Measurements from ENCODE around the gene FAM170B.

DNA sequence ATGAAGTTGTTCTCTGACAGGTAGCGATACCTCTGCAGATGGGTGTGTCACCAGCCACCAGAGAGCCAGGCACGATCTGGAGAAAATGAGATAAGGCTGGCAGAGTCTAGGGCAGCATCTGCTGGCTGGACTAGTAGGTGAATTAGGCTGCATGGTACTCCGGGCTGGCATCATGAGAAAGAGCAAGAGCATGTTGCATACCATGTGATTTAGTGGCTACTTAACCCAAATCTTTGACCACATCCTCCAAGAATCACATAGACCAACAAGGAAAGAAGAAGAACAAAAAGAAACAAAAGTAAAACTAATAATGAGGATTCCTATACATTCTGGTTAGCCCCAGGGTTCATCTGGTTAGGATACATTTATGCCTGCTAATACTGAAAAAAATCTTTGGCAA, 23.4 kb upstream of the FAM170B start:
- TF ChIP-seq CTCF (conservative IDR thresholded peaks at IDR 0.05; ENCODE audit: low read depth in 2 of 2): no peak
- TF ChIP-seq, protein P1, sequence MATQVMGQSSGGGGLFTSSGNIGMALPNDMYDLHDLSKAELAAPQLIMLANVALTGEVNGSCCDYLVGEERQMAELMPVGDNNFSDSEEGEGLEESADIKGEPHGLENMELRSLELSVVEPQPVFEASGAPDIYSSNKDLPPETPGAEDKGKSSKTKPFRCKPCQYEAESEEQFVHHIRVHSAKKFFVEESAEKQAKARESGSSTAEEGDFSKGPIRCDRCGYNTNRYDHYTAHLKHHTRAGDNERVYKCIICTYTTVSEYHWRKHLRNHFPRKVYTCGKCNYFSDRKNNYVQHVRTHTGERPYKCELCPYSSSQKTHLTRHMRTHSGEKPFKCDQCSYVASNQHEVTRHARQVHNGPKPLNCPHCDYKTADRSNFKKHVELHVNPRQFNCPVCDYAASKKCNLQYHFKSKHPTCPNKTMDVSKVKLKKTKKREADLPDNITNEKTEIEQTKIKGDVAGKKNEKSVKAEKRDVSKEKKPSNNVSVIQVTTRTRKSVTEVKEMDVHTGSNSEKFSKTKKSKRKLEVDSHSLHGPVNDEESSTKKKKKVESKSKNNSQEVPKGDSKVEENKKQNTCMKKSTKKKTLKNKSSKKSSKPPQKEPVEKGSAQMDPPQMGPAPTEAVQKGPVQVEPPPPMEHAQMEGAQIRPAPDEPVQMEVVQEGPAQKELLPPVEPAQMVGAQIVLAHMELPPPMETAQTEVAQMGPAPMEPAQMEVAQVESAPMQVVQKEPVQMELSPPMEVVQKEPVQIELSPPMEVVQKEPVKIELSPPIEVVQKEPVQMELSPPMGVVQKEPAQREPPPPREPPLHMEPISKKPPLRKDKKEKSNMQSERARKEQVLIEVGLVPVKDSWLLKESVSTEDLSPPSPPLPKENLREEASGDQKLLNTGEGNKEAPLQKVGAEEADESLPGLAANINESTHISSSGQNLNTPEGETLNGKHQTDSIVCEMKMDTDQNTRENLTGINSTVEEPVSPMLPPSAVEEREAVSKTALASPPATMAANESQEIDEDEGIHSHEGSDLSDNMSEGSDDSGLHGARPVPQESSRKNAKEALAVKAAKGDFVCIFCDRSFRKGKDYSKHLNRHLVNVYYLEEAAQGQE (IDR thresholded peaks at IDR 0.05; ENCODE audit: unreplicated experiment): no peak
- TF ChIP-seq POLR2AphosphoS5 (IDR thresholded peaks at IDR 0.05; ENCODE audit: low read depth): no peak
- TF ChIP-seq EZH2 (IDR thresholded peaks at IDR 0.05; ENCODE audit: low read depth, unreplicated experiment): no peak
- no peak for TF ChIP-seq CREB1 (CRISPR knock-in tag; IDR thresholded peaks at IDR 0.05; ENCODE audit: low read depth)
- TF ChIP-seq, protein P2, sequence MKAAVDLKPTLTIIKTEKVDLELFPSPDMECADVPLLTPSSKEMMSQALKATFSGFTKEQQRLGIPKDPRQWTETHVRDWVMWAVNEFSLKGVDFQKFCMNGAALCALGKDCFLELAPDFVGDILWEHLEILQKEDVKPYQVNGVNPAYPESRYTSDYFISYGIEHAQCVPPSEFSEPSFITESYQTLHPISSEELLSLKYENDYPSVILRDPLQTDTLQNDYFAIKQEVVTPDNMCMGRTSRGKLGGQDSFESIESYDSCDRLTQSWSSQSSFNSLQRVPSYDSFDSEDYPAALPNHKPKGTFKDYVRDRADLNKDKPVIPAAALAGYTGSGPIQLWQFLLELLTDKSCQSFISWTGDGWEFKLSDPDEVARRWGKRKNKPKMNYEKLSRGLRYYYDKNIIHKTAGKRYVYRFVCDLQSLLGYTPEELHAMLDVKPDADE (IDR thresholded peaks at IDR 0.05): no peak
- TF ChIP-seq NANOG (IDR thresholded peaks at IDR 0.05; ENCODE audit: borderline replicate concordance): no peak
- no peak for TF ChIP-seq STAT1 (IDR thresholded peaks at IDR 0.05; ENCODE audit: unreplicated experiment)
- TF ChIP-seq EZH2phosphoT487 (IDR thresholded peaks at IDR 0.05; ENCODE audit: unreplicated experiment): no peak
- TF ChIP-seq JUNB (IDR thresholded peaks at IDR 0.05; ENCODE audit: unreplicated experiment): no peak
- no peak for TF ChIP-seq ZNF331 (CRISPR knock-in tag; IDR thresholded peaks at IDR 0.05; ENCODE audit: low read depth)
- no peak for TF ChIP-seq ZNF114 (CRISPR knock-in tag; IDR thresholded peaks at IDR 0.05)
- TF ChIP-seq ZNF462 (CRISPR knock-in tag; IDR thresholded peaks at IDR 0.05): no peak
